HepG2 (cell line): Measurements from ENCODE around the gene FOXS1. TPM values are rescaled to one million over a fixed set of nuclear protein-coding genes. Genes with fewer than 3 reads are reported as not detected.

Source experiments
- BRCA1 ChIP-seq: sonication (generic); formaldehyde crosslinking; IDR thresholded peaks from 2 replicates; pipeline ENCODE4 v1.4.0; 2020; ENCODE audit warnings: missing genetic modification reagents
- CREB1 ChIP-seq, 2 experiments: fragments of 450-650 bp in 1 of 2; IDR thresholded peaks; 2 replicates each; pipeline ENCODE4 v1.6.1; 2016 to 2017; ENCODE audit warnings: control low read depth in 1 of 2, mild to moderate bottlenecking in 1 of 2, missing compliant biosample characterization in 1 of 2, missing genetic modification characterization in 1 of 2
- EP300 ChIP-seq, 3 experiments: sonication (generic) in 1 of 3; formaldehyde crosslinking in 1 of 3; IDR thresholded peaks; 2 replicates each; pipeline versions ENCODE4 v1.5.1 to v1.6.1; 2011 to 2020; ENCODE audit warnings: low read depth in 2 of 3, low read length in 2 of 3, borderline replicate concordance in 1 of 3, improper control_type of control experiment in 1 of 3, mild to moderate bottlenecking in 1 of 3, missing genetic modification reagents in 1 of 3, moderate library complexity in 1 of 3
- GATAD2A ChIP-seq: IDR thresholded peaks from 2 replicates; pipeline ENCODE4 v1.6.1; 2016
- KLF6 ChIP-seq: IDR thresholded peaks from 2 replicates; pipeline ENCODE4 v1.8.0; 2016; ENCODE audit warnings: missing biosample characterization, missing genetic modification reagents
- MED13 ChIP-seq: sonication (generic); formaldehyde crosslinking; IDR thresholded peaks from 2 replicates; pipeline ENCODE4 v1.5.0; 2020; ENCODE audit warnings: missing genetic modification reagents
- MZF1 ChIP-seq: sonication (generic); formaldehyde crosslinking; IDR thresholded peaks from 2 replicates; pipeline ENCODE4 v1.8.1; 2023; ENCODE audit warnings: mild to moderate bottlenecking, missing genetic modification reagents, borderline replicate concordance
- RNF2 ChIP-seq: fragments of 450-650 bp; conservative IDR thresholded peaks from 2 replicates; pipeline ENCODE4 v1.6.1; 2016; ENCODE audit warnings: low read depth
- SMARCC2 ChIP-seq: fragments of 450-650 bp; IDR thresholded peaks from 2 replicates; pipeline ENCODE4 v1.6.1; 2017; ENCODE audit warnings: antibody characterized with exemption, mild to moderate bottlenecking
- ZNF101 ChIP-seq: sonication (generic); formaldehyde crosslinking; IDR thresholded peaks from 2 replicates; pipeline ENCODE4 v1.4.0; 2020; ENCODE audit warnings: mild to moderate bottlenecking, low read depth, missing genetic modification reagents, borderline replicate concordance
- ZNF501 ChIP-seq: sonication (generic); formaldehyde crosslinking; IDR thresholded peaks from 2 replicates; pipeline ENCODE4 v1.5.1; 2020; ENCODE audit warnings: mild to moderate bottlenecking, moderate library complexity, missing genetic modification reagents
- ZNF75D ChIP-seq: sonication (generic); formaldehyde crosslinking; IDR thresholded peaks from 2 replicates; pipeline ENCODE4 v1.8.1; 2023; ENCODE audit warnings: missing genetic modification reagents, mild to moderate bottlenecking, borderline replicate concordance
- polyA plus RNA-seq, 8 experiments: library from polyadenylated mRNA; depleted of rRNA in 3 of 8; stranded (reverse) in 7 of 8; unstranded in 1 of 8; fragments of >200 nt; fragmentation: Illumina TruSeq in 4 of 8; extraction: Trizol in 4 of 8; gene quantifications; 2 replicates each; pipeline versions ENCODE4 v1.2.1 to v1.2.3, GENCODE V29; 2011 to 2016; ENCODE audit warnings: low read depth in 4 of 8, missing spikeins in 1 of 8, mixed read lengths in 1 of 8; ENCODE audit not compliant: insufficient read depth in 1 of 8
- total RNA-seq, 5 experiments: library from RNA; depleted of rRNA; stranded (reverse); fragments of >200 nt; fragmentation: Illumina TruSeq; extraction: Trizol; gene quantifications; 2 replicates each; pipeline ENCODE4 v1.2.3, GENCODE V29; 2016; ENCODE audit warnings: low read depth in 1 of 5
- TF ChIP-seq, protein P1 (sequence below): sonication (generic); formaldehyde crosslinking; IDR thresholded peaks from 2 replicates; pipeline ENCODE4 v1.5.0; 2020; ENCODE audit warnings: mild to moderate bottlenecking, low read depth, missing genetic modification reagents, borderline replicate concordance
- TF ChIP-seq, protein P2 (sequence below): sonication (generic); formaldehyde crosslinking; IDR thresholded peaks from 2 replicates; pipeline ENCODE4 v1.9.0; 2021; ENCODE audit warnings: missing genetic modification reagents, borderline replicate concordance
- TF ChIP-seq, protein P3 (sequence below): sonication (generic); formaldehyde crosslinking; IDR thresholded peaks from 2 replicates; pipeline ENCODE4 v1.4.0; 2020; ENCODE audit warnings: missing genetic modification reagents, borderline replicate concordance
- TF ChIP-seq, protein P4 (sequence below): sonication (generic); formaldehyde crosslinking; IDR thresholded peaks from 2 replicates; pipeline ENCODE4 v1.9.0; 2022; ENCODE audit warnings: missing genetic modification reagents, mild to moderate bottlenecking, borderline replicate concordance
- TF ChIP-seq, protein P5 (sequence below): sonication (generic); formaldehyde crosslinking; IDR thresholded peaks from 2 replicates; pipeline ENCODE4 v1.4.0; 2020; ENCODE audit warnings: mild to moderate bottlenecking, missing genetic modification reagents

The FOXS1 gene
- total and polyA plus RNA-seq, 2 of the 13 experiments (the other 11 are each of a cell fraction or from before 2014, with no cell fraction given) = not detected

DNA sequence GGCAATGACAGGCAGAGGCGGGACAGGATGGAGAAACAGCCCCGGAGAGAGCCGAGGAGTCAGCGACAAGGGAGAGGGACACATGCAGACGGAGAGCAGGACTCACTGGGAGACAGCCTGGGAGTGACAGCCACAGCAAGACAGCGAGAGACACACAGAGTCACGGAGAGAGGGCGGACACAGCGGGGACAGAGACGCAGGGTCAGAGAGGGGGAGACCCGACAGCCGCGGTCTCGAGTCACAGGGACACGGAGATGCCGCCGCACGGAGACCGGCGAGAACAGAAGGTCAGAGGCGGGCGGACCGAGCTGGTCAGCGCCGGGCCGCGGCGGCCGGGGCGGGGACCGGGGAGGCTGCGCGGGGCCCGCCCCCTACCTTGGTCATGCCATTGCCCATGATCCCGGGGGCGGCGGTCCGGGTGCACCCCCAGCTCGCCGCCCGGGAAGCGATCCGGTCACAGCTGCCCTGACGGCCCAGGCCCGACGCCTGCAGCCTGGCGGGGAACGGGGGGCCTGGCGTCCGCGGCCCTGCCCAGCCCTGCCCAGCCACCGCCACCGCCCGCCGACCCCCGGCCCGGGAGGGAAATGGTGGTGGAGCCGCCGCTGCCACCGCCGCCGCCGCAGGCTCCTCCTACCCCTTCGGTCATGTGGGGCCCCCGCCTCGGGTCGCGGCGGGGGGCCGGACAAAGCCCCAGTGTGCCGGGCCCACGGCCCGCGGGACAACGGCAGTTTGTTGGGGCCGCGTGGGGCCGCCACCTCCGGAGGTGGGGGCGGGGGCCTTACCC lies 24.7 kb upstream of the FOXS1 start, which contains the start of the genes DUSP15 and TTLL9 (continued):
- TF ChIP-seq RNF2 (no peak), GATAD2A (CRISPR knock-in tag) (no peak), KLF6 (CRISPR knock-in tag) (no peak), ZNF101 (CRISPR knock-in tag) (0 out of 2 replicates have a peak, but pooled peaks have one; percentile 69), MZF1 (0 out of 2 replicates have a peak, but pooled peaks have one; percentile 53), ZNF75D (CRISPR knock-in tag) (no peak), SMARCC2 (no peak), CREB1 (IDR thresholded peaks at IDR 0.05) (no peak), CREB1 (CRISPR knock-in tag; IDR thresholded peaks at IDR 0.05) (no peak), EP300 (IDR thresholded peaks at IDR 0.05; ENCODE audit: low read depth in 2 of 2, low read length in 2 of 2) (no peak), EP300 (CRISPR knock-in tag; IDR thresholded peaks at IDR 0.05; ENCODE audit: borderline replicate concordance) (0 out of 2 replicates have a peak, but pooled peaks have one; percentile 32), MED13 (CRISPR knock-in tag) (0 out of 2 replicates have a peak, but pooled peaks have one; percentile 24), BRCA1 (CRISPR knock-in tag) (no peak), ZNF501 (no peak)
- TF ChIP-seq, protein P1, sequence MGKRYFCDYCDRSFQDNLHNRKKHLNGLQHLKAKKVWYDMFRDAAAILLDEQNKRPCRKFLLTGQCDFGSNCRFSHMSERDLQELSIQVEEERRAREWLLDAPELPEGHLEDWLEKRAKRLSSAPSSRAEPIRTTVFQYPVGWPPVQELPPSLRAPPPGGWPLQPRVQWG = no peak
- TF ChIP-seq, protein P2, sequence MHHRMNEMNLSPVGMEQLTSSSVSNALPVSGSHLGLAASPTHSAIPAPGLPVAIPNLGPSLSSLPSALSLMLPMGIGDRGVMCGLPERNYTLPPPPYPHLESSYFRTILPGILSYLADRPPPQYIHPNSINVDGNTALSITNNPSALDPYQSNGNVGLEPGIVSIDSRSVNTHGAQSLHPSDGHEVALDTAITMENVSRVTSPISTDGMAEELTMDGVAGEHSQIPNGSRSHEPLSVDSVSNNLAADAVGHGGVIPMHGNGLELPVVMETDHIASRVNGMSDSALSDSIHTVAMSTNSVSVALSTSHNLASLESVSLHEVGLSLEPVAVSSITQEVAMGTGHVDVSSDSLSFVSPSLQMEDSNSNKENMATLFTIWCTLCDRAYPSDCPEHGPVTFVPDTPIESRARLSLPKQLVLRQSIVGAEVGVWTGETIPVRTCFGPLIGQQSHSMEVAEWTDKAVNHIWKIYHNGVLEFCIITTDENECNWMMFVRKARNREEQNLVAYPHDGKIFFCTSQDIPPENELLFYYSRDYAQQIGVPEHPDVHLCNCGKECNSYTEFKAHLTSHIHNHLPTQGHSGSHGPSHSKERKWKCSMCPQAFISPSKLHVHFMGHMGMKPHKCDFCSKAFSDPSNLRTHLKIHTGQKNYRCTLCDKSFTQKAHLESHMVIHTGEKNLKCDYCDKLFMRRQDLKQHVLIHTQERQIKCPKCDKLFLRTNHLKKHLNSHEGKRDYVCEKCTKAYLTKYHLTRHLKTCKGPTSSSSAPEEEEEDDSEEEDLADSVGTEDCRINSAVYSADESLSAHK = no peak
- TF ChIP-seq, protein P3, sequence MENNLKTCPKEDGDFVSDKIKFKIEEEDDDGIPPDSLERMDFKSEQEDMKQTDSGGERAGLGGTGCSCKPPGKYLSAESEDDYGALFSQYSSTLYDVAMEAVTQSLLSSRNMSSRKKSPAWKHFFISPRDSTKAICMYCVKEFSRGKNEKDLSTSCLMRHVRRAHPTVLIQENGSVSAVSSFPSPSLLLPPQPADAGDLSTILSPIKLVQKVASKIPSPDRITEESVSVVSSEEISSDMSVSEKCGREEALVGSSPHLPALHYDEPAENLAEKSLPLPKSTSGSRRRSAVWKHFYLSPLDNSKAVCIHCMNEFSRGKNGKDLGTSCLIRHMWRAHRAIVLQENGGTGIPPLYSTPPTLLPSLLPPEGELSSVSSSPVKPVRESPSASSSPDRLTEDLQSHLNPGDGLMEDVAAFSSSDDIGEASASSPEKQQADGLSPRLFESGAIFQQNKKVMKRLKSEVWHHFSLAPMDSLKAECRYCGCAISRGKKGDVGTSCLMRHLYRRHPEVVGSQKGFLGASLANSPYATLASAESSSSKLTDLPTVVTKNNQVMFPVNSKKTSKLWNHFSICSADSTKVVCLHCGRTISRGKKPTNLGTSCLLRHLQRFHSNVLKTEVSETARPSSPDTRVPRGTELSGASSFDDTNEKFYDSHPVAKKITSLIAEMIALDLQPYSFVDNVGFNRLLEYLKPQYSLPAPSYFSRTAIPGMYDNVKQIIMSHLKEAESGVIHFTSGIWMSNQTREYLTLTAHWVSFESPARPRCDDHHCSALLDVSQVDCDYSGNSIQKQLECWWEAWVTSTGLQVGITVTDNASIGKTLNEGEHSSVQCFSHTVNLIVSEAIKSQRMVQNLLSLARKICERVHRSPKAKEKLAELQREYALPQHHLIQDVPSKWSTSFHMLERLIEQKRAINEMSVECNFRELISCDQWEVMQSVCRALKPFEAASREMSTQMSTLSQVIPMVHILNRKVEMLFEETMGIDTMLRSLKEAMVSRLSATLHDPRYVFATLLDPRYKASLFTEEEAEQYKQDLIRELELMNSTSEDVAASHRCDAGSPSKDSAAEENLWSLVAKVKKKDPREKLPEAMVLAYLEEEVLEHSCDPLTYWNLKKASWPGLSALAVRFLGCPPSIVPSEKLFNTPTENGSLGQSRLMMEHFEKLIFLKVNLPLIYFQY (CRISPR knock-in tag) = peak; percentile 56; the same call in 1 of the 2 replicates
- TF ChIP-seq, protein P4, sequence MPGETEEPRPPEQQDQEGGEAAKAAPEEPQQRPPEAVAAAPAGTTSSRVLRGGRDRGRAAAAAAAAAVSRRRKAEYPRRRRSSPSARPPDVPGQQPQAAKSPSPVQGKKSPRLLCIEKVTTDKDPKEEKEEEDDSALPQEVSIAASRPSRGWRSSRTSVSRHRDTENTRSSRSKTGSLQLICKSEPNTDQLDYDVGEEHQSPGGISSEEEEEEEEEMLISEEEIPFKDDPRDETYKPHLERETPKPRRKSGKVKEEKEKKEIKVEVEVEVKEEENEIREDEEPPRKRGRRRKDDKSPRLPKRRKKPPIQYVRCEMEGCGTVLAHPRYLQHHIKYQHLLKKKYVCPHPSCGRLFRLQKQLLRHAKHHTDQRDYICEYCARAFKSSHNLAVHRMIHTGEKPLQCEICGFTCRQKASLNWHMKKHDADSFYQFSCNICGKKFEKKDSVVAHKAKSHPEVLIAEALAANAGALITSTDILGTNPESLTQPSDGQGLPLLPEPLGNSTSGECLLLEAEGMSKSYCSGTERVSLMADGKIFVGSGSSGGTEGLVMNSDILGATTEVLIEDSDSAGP = 0 out of 2 replicates have a peak, but pooled peaks have one; percentile 32
- TF ChIP-seq, protein P5, sequence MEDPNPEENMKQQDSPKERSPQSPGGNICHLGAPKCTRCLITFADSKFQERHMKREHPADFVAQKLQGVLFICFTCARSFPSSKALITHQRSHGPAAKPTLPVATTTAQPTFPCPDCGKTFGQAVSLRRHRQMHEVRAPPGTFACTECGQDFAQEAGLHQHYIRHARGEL = no peak
